ENCODE measurements around the gene CA10.

DNA sequence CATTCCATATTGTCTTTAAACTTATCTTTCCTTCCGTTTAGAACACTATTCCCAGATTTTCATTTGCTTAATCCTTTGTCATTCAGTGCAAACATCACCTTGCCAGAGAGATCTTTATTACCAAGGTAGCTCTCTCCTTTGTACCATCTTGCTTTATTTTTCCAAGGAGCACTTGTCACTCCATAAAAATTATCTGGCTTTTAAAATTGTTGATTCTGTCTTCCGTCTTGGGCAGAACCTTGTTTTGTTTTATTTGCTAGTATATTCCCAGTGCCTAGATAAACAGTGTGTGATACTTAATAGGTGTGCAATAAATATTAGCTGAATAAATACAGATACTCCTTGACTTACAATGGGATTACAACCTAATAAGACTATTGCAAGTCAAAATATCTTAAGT, 570.5 kb downstream of the CA10 start:
- no peak for TF ChIP-seq EP300 (IDR thresholded peaks at IDR 0.05)
- TF ChIP-seq, protein P1, sequence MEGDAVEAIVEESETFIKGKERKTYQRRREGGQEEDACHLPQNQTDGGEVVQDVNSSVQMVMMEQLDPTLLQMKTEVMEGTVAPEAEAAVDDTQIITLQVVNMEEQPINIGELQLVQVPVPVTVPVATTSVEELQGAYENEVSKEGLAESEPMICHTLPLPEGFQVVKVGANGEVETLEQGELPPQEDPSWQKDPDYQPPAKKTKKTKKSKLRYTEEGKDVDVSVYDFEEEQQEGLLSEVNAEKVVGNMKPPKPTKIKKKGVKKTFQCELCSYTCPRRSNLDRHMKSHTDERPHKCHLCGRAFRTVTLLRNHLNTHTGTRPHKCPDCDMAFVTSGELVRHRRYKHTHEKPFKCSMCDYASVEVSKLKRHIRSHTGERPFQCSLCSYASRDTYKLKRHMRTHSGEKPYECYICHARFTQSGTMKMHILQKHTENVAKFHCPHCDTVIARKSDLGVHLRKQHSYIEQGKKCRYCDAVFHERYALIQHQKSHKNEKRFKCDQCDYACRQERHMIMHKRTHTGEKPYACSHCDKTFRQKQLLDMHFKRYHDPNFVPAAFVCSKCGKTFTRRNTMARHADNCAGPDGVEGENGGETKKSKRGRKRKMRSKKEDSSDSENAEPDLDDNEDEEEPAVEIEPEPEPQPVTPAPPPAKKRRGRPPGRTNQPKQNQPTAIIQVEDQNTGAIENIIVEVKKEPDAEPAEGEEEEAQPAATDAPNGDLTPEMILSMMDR (IDR thresholded peaks at IDR 0.05): no peak
